ENCODE data around the gene TTYH3.
A peak's percentile ranks its signal among the peaks of the same experiment; 100 is the strongest.

The TTYH3 gene

DNA sequence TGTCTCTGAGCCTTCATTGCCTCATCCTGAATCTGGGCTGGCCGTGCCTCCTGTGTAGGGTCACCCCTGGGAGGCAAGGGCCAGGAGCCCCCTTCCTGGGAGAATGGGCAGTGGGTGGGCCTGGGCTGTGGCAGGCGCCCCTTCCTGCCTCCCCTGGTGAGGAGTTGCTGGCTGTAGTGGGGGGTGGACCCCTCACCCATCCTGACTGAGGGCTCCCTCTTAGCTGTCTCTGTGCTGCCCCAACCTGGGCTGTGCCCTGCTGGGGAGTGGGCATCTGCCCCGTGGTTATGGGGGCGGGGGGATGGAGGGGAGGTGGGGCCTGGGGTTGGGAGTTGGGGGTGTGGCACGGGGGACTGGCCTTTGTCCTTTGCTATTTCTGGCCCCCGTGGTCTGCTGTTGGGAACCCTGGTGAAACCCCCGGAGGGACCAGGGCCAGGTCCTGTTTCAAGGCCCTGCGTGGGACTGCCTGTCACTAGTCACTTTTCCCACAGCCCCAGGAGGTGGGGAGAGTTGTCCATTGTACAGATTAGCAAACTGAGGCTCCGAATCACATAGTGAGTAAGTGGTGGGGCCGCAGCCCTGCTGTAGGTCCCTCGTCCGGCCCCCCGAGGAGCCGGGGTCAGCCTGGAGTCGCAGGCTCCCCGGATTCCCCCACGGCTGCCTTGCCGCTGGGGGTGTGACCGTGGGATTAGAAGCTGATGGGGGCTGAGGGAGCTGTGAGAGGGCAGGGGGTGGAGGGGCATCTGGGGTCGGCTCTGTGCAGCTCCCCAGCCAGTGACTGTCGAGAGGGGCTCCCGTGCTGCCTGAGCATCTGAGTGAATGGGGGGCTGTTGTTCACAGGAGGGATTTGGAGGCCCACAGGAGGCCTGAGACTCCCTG, 2.7 kb downstream of the TTYH3 start:
- DNase-seq (ENCODE audit: low read depth in 2 of 2, low spot score in 1 of 2): no peak

DNA sequence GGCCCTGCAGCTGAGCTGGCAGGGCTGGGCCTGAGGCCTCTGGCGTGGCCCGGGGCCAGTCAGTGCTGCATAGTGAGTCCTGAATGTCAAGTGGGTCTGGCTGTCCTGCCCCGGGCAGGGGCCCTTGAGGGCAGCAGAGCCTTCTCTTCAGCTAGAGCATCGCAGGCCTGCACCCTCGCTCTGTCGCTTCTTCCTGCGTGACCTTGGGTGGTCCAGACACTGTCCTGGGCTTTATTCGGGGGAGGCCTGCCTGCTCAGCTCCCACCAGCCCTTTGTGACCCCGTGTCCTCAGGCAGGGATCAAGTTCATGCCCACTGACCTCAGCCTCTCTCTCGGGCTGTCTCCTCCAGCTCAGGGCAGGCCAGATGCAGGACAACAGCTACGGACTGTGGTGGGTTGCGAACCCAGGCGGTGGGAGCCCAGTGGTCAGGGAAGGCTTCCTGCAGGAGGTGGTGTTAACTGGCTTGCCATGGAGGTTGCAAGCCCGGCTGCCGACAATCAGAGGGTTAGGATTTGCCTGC, 3.4 kb downstream of the TTYH3 start:
- DNase-seq (ENCODE audit: low read depth in 2 of 2, low spot score in 1 of 2): no peak

DNA sequence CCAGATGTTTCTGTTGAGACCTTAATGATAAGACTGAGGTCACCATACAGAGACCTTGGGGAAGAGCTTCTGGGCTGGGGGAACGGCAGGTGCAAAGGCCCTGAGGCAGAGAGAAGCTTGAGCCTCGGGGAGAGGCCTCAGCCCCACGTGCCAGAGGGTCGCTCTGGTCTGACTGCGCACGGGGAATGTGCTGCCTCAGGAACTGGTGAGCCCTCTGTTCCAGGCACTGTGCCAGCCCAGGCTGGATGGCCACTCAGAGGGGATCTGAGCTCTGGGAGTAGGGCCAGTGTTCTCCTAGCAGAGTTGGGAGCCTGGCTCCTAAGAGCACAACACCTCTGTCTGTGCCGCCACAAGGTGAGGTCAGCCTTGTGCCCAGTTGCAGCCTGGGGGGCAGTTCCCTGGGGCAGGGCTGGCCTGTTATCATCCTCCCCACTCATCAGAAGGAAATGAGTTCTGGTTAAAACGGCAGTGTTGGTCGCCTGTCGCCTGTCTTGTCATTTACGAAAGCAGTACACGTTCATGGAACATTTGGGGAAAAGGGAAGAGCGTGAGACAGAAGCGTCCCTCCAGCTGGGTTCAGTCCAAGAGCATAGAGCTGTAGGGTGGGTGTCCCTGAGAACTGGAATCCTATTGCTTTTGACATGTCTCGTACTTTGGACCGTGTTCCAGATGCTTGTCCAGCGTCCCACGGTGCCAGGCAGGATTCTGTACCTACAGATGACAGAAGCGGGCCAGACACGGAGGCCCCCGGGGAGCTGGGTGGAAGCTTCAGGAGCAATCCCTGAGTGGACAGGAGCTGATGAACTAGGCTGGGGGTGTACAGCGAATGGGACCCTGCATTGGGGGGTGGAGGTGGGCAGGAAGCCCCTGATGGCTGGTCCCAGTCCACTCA, 4.3 kb downstream of the TTYH3 start:
- no peak for DNase-seq (ENCODE audit: low read depth in 2 of 2, low spot score in 1 of 2)

DNA sequence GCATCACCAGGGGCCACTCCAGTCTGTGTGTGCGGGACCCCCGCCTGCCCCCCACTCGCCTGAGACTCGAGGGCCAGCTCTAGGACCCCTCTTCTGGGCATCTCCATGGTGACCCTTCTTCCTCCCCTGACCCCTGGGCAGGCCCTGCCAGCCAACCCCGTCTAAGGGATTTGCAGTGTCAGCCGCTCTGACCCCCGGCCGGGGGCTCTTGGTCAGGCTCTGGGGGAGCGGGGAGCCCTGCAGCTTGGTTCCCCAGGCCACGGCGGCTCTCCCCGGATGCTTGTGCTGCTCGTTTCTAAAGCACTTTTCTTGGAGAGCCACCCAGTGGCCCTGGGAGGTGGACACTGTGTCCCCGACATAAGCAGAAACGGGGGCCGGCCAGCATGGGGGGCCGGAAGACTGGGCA, 5.3 kb downstream of the TTYH3 start:
- no peak for DNase-seq (ENCODE audit: low read depth in 2 of 2, low spot score in 1 of 2)

DNA sequence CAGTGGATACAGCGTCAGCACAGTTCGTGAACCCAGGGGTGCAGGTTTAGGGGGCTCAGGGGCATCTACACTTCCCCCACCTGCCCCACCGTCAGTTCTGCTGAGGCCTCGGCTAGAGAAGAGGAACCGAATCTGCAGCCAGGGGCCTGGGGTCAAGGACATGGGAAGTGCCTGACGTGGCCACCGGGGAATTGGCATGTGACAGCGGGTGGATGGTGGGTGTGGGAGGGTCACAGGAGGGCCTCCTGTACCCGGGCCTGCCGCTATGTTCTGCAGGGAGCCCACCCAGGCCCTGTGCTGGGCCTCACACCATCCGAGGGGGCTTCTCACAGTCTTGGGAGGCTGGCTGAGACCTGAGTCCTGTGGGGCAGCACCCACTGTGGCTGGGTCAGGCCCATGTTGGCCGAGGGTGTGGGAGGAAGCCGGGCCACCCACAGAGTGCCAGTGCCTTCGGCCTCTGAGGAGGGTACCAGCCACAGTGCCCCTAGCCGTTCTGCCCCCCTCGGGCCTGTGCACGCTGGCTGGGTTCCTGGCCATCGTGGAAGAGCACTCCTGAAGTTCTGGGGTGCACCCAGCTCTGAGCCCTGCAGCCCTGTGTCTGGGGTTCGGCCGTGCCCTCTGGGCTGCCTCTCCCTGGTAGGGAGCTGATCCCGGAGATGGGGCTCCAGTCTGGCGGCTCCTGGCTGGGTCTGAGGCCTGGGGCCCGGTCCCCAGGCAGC, 5.9 kb downstream of the TTYH3 start:
- no peak for DNase-seq (ENCODE audit: low read depth in 2 of 2, low spot score in 1 of 2)

DNA sequence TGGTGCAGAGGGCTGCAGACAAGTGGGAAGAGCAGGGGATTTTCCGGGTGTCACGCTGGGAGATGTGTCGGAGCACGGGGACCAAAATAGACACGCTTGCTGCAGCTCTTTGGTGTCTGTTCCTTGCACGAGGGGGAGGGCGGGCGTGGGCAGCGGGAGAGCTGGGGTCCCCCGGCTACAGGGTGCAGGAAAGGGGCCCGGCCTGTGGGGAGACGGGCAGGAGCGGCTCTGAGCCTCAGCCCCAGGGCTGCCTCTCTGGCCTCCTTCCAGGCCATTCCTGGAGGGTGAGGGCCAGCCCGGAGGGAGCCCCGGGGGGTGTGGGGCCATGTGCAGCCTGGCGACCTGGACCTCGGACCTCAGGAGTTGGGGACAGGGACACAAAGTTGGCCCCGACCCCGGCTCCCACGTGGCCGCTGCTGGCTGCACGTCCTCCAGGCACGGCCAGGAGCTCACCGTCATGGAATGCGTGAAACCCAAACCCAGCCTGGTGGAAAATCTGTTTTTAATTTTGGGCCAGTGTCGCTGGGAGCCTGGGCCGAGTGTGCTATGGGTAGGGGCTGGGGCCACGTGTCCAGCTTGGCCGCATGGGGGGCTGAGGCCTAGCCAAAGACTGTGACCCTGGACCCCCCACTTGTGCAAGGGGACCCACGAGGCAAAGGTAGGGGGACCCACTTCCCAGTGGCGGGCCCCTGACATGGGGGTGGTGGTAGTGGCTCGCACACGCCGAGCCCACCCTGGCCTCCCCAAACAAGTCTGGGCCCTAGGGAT, 6.6 kb downstream of the TTYH3 start:
- no peak for DNase-seq (ENCODE audit: low read depth in 2 of 2, low spot score in 1 of 2)

DNA sequence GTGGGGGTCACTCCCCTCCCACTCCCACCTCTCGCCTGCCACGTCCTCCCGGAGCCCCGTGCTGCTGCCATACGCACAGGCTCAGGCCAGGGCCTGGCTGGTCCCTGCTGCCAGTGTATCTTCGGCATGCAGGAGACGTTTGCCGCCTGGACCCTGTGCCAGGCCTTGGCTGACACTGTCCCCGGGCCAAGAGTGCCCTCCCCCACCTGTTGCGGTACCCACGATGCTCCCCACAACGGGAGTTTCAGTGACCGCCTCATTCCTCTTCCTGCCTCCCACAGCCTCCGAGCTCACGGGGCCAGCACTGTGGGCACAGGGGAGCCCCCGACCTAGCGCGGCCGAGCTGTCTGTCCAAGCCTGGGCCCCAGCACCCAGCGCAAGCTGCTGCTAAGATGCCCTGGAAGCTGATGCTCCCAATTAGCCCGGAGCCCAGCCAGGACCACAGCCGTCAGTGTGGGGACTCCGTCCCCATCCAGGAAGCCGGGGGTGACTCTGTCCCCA, 7.4 kb downstream of the TTYH3 start:
- no peak for DNase-seq (ENCODE audit: low read depth in 2 of 2, low spot score in 1 of 2)

DNA sequence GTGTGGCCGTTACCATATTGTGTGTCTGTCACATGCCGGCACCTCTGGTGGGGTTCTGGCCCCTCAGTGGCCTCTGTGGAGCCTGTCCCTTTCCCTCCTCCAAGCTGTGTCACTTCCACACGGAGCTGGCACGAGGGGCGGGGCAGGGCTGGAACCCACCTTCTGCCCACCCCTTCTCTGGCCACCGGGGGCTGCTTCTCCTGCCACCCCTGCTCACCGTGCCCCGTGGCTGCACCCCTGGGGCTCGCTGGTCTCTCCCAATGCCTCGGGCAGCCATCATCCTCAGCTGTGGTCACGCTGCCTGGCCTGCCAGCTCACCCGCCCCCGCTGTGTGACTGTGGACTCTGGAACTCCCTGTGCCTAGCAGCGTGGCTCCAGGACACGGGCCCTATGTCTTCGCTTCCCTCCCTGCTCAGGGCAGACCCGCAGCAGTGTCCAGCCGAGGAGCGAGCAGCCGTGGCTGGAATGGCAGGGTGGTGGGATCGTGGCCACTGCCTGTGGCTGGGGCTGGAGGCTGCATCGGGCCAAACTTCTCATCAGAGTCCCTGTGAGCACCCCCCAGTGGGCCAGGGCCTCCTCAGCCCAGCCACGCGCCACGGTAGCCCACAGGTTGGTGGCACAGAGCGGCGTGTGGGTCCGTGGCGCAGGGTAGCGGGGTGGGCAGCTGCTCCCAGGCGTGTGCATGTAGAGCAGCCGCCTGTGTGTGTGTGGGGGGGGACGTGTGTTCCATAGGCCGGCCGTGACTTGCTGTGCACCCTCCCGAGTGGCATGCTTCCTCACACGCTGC, 8.1 kb downstream of the TTYH3 start:
- DNase-seq (ENCODE audit: low read depth in 2 of 2, low spot score in 1 of 2): no peak

DNA sequence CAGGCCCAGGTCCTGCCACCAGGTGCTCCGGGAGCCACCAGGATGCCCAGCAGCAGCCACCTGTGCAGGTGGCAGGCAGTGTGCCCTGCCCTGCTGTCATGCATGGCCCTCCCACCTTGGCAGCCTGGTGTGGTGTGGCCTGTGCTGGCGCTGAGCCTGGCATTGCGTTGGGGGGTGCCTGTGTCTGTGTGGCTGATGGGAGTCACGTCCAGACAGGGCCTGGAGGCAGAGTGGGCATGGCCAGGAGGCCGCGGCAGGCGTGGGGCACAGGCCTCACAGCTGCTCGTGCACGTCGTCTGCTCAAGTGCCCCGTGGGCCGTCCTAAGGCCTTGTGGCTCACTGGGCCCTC, 8.7 kb downstream of the TTYH3 start:
- DNase-seq (ENCODE audit: low read depth in 2 of 2, low spot score in 1 of 2): no peak

DNA sequence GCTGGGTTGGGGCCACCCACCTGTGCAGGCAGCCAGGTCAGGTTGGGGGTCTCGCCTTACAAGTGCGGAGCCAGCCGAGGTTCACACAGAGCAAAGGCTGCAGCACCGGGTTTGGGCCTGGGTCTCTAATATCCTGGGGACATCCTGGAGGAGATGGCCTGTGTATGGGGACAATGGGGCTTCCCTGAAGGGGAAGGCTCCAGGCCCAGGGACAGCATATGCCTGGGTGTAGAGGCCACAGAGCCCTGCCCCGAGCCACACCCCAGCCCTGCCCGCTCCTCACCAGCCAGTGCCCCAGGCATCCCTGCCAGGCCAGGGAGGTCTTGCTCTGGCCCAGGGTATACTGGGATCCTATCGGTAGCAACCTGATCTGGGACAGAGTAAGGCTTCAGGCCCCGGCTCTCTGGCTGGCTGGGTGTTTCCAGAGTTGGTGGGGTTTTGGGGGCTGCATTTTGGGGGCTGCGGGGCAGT, 9.1 kb downstream of the TTYH3 start:
- no peak for DNase-seq (ENCODE audit: low read depth in 2 of 2, low spot score in 1 of 2)

DNA sequence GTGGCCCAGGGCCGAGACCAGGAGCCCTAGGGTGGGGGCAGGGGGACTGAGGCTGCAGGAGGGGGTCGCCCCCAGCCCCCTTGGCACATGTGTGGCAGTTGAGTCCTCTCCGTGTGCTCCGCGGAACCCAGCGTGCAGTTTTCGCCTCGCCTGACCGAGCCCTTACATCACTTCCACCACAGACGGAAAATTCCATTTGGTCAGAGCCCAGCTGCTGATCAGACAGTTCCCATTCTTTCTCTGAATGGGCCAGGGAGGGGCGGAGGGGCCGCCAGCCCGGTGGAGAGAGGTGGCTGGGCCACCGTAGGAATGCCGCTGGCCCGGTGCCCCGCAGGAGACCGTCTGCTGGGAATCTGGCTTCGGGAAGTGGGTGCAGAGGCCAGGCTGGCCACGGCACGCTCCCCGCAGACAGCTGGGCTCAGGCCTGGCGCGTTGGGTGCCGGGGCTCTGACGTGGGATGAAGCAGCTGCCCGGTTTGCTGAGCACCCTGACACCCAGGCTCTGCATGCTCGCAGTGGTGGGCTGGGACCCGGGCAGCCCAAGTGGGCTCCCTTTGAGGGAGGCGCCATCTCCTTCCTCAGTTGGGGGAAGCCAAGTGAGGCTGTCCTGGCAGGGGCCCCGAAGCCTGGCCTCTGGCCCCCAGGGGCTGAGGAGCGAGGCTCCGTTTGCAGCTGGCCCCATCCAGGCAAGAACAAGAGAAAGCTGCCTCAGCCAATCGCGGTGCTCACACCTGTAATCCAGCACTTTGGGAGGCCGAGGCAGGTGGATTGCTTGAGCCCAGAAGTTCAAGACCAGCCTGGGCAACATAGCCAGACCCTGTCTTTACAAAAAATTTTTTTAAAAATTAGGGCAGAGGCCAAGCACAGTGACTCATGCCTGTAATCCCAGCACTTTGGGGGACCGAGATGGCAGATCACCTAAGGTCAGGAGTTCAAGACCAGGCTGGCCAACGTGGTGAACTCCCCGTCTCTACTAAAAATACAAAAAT, 9.9 kb downstream of the TTYH3 start:
- no peak for DNase-seq (ENCODE audit: low read depth in 2 of 2, low spot score in 1 of 2)

DNA sequence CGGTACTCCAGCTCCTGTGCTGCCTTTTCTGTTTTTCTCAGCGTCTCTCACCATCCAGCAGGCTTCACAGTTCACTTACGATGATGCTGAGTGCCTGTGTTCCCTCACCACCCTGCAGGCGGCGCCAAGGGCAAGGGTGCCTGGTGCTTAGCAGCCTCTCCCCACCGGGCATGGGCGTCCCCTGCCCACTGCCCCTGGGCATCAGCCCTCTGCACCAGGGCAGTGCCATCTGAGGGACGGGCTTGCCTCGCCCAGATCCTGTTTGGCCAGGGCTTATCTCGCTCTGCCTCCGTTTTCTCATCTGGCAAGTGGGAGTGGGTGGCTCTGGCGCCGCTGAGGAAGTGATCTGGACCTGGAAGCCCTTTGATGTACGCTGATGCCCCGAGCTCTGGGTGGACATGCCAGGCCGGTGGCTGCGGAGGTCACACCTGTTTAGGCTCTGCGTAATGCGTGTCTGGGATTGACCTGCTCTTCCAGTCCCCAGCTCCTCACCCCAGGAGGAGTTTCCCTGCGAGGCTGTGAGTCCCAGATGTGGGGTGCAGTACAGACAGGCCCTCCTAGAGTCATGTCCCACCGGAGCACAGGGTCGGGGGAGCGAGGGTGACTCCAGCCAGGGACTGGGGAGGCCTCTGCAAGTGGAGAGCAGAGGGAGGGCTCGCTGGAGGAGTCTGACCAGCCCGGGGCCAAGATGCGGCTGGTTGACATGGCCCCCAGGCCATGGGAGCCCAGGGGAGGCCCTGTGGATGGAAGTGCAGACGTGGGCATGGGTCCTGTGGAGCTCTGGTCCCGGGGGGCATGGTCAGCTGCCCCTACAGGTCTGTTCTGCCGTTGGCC, 11.8 kb downstream of the TTYH3 start:
- no peak for DNase-seq (ENCODE audit: low read depth in 2 of 2, low spot score in 1 of 2)

DNA sequence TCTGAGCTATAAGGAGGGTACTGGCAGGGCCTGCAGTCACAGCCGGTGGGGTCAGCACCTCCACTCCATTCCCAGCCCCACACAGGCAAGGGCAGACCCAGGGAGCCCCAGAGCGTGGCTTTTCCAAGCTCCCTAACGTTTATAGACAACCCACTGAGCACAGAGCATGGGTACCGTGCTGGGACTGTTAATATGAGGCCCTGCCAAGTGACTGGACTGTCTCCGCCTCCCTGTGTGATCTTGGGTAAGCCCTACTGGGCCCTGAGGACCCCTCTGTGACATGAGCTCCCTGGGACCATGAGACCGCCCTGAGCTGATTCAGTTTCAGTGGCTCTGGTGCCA, 12.4 kb downstream of the TTYH3 start:
- no peak for DNase-seq (ENCODE audit: low read depth in 2 of 2, low spot score in 1 of 2)

DNA sequence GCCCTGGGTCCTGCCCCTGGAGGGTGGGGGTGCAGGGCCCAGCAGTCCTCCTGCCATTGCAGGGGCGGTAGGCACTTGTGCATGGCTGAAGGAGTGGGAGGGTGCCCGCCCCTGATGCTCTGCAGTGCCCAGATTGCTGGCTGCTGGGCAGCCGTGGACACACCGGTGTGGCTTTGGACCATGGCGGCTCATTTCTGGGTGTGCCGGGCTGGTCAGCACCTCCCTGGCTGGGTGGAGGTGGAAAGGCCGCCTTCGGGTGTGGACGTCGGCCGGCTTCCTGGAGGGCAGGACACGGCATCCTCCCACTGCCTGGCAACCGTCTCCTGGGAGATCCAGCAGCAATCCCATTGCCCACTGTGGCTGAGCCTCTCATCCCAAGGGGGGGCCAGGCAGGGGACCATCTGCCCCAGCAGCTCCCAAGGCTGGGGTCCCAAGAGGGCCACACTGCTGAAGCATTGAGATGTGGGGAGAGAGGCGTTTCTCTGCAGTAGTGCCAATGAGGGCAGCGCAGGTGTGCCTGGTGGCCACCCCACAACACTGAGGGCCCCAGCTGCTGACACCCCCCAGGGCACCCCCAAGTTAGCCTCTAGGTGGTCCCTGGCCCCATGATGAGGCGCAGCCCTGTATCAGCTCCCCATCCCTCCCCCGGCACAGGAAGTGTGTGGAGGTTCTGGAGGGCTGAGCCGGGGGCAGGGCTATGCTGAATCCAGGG, 12.9 kb downstream of the TTYH3 start:
- DNase-seq (ENCODE audit: low read depth in 2 of 2, low spot score in 1 of 2): no peak

DNA sequence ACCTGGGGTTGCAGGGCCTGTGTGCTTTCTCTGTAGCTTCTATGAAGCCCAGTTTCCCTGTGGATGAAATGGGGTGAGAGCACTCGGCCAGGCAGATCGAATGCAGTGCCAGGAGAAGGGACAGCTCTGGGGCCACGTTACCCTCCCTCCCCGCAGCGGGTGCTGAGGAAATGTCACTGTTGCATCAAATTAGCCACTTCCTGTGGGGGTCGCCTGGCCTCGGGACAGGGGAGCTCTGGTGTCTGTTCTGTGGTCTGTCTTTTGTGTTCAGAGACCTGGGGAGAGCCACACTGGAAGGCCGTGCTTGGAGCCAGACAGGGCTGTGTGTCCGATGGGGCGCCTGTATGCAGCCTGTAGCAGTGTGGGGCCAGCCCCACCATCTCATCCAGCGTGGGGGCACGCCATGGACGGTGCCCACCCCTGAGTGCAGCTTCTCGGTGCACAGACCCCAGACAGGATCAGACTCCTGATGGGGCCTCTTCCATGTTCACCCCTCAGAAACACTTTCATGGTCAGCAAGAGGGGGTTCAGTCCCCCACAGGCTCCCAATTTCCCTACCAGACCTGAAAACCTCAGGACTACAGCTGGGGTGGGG, 13.6 kb downstream of the TTYH3 start:
- peak in 1 of 2 donors; percentile 20 for DNase-seq (ENCODE audit: low read depth in 2 of 2, low spot score in 1 of 2)

DNA sequence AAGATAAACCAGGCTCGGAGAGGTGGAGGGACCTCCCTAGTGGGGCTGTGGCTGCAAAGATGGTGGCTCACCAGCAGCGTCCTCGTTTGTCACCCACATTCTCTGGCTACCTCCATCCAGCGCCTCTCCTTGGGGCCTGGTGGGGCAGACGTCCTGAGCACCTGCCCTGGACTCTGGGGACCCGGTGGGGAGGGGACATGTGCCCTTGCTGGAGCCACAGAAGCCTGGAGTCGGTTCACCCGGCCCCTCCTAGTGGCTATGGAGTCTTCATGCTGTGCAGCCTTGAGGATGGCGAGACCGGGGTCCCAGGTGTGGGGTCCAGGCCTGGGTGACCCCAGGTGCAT, 14.5 kb downstream of the TTYH3 start:
- no peak for DNase-seq (ENCODE audit: low read depth in 2 of 2, low spot score in 1 of 2)
